NCI-H2029 treated with DMSO at 0.1 percent for 48 hours (cell line): ENCODE data around the gene SNX24.

Experiments
- DNase-seq: peaks from one replicate; lab custom pipeline; 2025; lab: John Stamatoyannopoulos, UW

SNX24 gene

DNA sequence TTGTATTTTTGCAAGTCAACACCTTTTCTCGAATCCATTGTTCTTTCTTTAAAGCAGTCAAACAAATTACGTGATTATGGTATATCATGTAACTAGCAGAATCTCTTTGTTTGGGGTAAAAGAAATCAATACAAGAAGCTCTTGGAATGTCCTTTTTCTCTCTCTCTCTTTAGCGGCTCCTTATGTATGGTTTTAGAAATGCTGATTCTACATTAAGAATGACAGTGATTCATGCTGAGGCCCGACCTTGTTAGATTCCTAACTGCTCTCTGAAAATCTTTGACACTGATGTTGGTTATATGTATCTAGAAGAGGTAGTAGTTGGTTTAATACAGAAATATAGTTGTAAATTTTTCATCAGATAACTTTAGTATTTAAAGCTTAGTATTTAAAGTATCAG, 76.4 kb downstream of the SNX24 start:
- DNase-seq: no peak

DNA sequence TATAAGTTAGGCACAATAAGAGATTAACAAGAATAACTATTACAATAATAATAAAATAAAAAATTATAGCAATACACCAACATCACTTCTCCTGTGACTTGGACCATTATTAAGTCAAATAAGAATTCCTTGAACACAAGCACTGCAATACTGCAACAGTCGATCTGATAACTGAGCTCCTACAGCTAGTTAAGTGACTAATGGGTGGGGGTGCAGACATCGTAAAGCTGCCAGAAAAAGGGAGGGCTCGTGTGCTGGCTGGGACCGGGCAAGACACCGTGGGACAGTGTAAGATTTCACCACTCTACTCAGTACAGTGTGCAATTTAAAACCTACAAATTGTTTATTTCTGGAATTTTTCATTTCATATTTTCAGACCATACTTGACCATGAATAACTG, 78.8 kb downstream of the SNX24 start:
- no peak for DNase-seq

DNA sequence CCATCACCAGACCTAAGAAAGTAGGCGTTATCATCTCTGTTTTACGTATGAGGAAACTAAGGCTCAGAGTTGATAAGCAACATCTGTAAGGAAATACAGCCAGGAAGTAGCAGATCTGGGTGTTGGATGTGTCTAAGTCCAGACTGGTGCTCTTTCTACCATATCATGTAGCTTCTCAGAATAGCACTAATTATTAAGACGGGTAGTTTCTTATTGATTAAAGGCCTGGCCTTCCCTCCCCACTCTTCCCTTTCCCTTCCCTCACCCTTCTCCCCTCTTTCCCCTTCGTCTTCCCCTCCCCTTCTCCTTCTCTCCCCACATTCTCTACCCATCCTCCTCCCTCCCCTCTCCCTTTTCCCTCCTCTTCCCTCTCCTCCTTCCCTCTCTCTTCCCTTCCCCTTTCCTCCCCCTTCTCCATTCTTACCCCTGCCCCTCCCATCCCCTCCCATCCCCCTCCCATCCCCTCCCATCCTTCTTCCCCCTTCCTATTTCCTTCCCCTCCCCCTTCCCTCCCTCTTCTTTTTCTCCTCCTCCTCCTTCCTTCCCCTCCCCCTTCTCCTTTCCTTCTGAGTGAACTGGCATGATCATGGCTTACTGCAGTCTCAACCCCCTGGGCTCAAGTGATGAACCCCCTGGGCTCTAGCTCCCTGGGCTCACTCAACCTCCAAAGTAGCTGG, 79.4 kb downstream of the SNX24 start:
- DNase-seq: no peak

DNA sequence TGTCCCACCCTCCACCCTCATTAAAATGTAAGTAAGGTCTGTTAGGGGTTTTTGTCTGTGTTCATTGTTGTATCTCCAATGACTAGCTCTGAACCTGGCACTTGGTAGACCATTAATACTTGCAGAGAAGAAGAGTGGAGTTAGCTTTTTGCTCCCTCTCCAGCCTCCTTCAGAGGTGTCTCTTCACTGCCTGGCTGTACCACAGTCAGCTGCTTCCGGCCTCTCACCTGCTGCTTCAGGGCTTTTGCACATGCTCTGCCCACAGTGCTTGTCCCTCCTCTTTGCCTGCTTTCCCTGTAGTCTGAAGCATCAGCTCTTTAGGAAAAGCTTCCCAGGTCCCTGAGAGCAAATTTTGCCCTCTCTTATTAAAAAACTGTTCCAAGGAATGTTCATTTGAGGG, 83.6 kb downstream of the SNX24 start:
- DNase-seq: no peak

DNA sequence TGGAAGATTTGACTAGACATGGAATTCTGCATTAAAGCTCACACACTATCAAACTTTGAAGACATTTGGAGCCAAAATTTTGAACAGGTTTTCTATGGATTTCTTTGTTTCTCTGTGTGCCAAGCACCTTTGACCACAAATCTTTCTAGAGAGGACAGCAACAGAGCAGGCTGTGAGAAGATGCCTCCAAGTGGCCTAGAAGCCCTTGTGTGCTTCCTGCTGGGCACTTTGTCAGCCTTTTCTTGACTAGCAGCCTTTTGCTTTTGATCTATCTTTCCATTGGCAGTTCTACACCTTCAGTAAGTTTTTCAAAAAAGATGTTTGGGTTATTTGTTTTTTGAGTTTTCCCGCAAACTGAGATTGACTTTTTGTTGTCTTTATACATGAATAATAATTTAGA, 84.6 kb downstream of the SNX24 start:
- DNase-seq: no peak

DNA sequence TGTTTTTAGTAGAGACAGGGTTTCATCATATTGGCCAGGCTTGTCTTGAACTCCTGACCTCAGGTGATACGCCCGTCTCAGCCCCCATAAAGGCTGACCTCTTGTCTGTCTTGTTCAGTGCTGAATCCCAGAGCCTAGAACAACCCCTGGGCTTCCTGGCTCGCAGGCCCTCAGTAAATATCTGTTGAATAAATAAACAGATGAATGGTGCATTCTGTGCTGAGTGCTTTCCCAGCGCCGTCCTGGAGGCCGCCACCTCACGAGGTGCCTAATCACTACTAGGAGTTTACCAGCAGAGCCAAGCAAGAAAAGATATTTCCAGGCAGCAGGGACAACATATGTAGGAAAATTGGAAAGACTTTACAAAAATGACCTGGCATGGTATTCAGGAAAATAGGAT, 88.5 kb downstream of the SNX24 start:
- DNase-seq: peak; percentile 18

DNA sequence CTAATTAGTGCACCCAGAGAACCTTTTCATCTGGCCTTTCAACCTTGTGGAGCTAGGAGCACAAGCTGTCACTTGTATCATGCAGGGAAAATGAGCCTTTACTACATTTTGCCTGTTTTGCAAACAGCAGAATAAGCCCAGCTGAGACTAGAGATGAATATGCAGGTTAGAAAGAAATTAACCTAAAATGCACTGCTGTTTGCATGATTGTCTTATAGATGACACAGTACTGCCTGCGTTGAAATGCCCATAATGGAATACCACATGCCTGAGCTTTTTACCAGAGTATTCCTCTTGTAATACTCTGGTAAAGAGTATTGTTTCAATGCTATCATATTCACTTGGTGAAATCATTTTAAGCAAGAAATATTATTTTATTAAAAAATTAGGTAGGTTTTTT, 90.7 kb downstream of the SNX24 start:
- DNase-seq: no peak

DNA sequence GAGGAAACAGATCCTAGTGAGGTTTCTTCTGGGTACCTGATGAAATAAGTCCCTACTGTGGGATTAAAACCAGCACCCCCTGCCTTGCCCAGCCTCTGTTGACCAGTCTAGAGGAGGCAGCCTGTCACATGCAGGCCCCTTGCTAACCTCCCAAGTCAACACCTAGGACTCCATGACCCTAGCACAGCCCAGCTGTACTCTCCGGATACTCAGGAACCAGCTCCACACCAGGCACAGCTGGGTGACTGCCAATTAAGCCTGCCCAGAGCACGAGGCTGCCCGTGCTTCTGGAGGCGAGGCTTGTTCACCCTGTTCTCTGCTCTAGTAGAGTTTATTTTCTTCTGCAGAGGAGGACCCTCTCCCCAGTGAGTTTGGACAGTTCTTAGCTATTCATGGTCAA, 92.5 kb downstream of the SNX24 start:
- peak; percentile 25 for DNase-seq

DNA sequence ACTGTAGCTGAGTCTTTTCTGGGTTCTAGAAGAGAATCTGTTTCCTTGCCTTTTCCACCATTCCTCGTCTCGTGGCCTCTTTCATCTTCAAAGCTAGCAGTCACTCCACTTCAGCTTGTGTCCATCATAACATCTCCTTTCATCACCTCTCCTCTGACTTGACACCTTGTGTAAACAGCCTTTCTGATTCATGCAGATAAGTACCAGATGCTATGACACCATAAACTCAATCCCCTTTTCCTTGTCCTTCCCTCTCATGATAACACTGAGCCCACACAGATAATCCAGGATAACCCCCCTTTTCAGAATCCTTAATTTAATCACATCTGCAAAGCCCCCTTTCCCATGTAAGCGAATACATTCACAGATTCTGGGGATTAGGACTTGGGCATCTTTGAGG, 95.5 kb downstream of the SNX24 start:
- DNase-seq: peak; percentile 78

DNA sequence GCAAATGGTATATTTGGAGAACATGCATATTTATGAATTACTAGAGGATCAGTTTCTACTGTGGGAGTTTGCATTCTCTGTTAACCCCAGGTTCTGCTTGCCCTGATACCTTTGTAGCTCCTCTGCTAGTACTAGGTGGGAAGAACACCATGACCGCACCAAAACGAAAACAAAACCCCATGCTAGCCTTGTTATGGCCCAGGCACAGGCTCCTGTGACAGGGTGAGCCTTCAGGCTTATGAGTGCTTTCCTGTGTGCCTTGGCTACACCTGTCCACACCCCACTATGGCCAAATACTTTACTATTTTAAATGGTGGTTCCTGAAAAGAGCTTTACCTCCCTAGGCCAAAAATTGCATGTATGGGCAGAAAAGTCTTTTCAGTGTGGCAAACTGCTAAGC, 96.3 kb downstream of the SNX24 start:
- peak; percentile 24 for DNase-seq

DNA sequence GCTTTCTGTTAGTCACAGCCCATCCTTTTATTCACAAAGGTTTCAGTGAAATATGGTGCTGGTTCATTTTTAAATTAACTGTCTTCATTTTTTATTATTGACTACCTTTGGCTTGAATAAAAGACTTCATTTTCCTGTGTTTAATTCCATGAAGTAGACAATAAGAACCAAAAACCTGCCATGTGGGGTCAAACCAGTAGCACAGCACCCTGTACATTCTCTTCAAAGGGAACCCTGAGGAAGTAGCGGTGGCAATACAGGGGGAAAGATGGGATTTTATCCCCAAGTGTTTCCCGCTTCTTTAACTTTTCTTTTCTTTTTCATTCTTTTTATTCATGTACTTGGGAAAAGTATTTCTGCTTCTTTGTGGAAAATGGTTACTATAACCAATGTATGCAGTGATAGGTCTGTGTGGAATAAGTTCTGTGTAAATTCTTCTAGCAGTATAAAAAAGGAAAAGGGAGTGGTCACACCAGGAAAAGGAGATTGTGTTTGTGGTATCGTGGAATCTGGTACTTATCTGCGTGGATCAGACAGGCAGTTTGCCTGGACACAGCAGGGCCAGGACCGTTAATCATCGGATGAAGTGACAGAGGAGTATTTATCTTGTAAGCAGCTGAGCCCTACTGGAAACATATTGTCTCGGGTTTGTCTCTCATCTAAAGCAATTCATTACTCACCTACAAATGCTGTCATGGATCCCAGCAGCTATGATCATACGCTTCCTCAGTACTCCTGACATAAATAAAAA, 96.9 kb downstream of the SNX24 start:
- DNase-seq: peak; percentile 74

DNA sequence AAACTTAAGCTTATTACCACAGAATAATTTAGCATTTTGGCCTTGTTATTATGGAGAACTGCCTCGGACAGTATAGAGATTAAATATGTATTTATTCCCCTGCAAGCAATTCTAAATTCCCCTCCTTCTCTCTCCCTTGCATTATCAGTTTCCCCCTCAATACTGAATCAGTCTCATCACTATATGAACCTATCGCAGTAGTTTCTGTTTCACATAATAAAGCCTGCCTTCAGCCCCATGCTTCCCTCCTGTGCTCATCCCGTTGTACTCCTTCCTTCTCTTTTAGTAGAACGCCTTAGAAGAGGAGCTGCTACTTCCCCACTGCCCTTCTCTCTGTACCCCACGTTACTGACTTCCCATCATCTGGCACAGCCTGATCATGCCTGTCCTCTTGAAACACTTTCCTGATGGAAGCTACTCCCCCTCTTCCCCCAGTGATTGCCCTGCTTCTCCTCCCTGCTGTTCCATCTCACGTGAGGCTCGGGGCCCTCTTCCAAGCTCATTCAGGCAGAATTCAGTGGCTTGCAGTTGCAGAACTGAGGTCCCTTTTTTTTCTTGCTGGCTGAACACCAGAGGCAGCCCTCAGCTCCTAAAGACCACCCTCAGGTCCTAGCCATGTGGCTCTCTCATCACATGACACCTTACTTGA, 97.8 kb downstream of the SNX24 start:
- no peak for DNase-seq

DNA sequence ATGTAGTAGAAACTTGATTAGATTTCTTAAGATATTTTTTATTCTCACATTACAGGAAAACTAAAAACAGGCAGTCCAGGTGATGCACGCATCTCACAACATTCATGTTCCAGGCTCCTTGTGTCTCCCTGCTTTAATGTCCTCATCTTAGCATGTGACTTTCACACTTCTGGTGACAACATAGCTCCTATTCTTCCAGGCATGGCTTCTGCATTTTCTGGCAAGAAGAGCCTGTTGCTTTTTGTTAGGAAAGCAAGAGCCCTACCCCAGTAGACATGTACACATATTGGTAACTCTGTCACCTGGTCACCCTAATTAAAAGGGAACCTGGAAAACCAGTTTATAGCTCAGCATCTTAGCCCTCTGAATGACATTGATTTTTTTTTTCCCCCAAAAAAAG, 98.6 kb downstream of the SNX24 start:
- DNase-seq: no peak

DNA sequence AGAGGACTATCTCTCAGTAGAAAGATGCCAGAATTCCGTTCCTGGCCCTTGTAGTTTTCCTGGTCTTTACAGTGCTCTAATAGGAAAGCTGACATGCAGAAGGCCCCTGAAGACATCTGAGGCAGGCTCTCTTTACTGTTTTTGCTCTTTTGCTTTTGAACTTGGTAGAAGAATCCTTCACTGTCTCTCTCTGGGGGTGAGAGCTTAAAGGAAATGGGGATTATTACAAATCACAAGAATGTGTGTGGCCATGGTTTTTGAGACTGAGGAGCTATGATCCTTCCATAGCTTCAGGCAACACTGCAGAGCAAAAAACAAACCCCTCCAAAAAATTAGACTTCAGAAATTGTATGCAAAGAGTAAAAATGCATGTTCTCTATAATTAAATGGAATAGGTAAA, 102.0 kb downstream of the SNX24 start:
- no peak for DNase-seq

DNA sequence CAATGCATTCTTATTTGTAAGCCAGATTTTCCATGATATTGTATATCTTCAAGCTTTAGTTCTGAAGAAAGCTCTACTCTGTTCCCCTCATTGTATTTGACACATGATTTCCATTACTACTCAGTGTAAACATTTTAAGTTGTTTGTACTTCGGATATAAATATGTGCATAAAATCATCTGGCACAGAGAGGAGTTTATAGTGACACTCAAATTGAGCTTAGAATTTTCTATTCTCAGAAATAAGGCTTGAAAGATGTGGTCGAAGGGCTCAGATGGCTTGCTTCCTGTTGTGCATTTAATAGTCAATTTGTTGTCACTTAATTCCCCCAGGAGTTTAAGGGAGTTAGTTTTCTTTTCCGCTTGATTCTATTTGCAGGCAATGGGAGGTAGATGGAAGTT, 102.4 kb downstream of the SNX24 start:
- no peak for DNase-seq

DNA sequence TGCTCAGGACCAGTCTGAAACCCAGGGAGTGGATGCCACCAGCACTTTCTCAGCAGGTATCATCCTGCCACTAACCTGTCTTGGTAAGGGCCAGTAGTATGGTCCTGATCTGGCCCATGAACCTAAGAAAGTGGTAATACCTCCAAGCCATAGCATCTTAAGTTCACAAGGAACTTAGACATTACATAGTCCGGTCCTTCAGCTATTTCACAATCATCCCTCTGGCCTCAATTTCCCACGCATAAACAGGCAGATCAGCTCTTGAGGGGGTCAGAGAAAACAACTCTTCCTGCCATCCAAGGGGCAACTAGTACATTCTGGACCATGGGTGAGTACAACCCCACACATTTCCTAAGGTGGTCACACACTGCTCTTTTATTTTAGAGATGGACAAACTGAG, 102.9 kb downstream of the SNX24 start:
- DNase-seq: no peak

DNA sequence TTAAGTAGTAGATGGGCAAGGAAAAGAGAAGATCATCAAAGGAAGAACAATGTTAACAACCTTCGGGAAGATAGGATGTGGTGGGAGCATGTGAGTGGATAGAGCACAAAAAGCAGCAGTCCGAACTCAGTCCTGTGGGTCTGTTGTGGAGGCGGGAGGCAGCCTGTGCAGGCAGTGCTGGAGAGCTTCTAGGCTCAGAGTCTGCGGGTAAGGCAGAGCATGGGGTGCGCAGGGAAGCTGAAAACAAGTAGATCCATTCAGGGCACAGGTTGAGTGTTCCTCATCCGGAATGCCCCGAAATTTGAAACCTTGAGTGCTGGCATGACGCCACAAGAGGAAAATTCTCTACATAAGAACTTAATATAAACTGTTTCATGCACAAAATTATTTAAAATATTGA, 106.2 kb downstream of the SNX24 start:
- DNase-seq: no peak

DNA sequence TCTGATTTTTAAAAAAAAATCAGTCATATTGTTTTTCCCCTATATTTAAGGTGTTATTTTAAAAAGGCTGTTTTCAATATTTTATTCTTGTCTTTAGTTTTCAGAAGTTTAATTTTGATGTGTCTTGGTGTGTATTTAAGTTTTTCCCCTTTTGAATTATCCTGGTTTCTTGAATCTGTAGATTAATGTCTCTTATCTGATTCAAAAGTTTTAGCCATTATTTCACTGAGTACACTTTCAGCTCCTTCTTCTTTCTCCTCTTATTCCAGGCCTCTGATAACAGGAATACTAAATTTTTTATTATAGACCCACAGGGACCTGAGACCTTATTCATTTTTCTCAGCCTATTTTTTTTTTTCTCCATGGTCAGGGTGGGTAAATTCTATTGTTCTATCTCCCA, 109.3 kb downstream of the SNX24 start:
- no peak for DNase-seq

DNA sequence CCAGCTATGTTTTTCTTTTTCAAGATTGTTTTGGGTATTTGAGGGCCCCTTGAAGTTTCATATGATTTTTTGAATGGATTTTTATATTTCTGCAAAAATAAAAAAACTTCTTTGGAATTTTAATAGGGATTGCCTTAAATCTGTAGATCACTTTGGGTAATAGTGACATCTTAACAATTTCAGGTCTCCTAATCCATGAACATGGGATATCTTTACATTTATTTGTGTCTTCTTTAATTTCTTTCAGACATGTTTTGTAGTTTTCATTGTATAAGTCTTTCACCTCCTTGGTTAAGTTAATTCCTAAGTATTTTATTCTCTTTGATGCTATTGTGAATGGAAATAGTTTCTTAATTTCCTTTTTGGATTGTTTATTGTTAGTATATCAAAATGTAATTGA, 112.0 kb downstream of the SNX24 start:
- no peak for DNase-seq

DNA sequence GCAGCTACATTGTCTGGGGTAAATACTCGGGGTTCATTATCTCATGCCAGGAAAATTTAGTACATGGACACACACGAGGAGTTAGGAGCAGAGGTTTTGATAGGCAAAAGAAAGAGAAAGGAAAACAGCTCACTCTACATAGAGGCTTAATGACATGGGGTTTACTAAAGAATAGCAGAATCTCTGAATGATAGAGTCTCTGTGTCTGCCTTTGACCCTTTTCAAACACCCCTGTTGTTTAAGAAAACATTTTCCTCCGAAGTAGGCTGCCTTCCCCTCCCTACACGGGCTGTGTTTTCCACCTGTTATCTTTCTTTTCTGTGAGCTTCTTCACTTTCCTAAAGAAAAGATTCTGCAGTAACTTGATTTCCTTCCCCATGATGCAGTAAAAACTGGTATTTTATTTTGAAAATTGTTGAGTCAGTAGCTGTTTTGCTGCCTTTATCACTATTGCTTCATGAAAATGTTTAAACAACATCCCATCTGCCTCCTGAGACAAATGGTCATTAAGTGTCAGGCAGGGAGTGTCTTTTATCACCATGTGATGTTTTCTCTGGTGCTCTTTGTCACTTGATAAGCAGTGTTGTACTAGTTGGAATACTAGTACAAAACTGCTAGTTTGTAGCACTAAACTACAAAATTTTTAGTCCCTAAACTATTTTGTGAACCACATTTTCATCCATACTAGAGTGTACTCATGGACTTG, 114.5 kb downstream of the SNX24 start:
- no peak for DNase-seq

DNA sequence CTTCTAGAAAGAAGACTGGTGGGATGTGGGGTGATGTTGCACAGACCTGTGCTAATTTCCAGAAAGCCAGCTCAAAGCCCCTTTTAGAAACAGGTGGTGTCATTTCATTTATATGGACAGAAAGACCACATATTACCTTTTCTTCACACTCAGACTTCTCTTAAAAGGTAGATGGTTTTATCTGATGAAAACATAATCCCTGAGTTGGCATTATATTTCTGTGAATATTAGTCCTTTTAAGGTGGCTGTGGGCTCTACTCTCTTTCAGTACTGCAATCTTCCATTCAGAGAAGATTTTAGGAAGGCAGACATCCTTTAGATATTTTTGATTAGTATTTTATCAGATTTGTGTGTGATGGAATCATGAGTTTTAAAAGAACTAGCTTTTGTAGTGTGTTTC, 117.9 kb downstream of the SNX24 start:
- no peak for DNase-seq

DNA sequence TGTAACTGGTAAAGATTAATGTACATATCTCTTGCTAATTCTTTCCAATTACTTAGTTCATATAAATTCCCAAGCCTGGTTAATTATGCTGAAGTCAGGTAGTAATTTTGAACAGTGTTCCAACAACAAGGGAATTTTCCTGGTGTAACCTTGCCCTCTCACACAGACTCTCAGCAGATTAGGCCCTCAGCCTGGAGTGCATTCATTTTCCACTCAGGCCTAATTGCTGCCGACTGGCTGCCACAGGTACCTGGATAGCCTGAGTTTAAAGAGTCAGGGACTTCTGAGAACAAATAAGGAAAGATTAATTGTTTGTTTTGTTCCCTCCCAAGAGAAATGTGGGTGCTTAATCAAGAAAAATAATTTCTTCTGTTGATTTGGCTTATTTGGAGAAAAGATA, 119.7 kb downstream of the SNX24 start:
- peak; percentile 13 for DNase-seq

DNA sequence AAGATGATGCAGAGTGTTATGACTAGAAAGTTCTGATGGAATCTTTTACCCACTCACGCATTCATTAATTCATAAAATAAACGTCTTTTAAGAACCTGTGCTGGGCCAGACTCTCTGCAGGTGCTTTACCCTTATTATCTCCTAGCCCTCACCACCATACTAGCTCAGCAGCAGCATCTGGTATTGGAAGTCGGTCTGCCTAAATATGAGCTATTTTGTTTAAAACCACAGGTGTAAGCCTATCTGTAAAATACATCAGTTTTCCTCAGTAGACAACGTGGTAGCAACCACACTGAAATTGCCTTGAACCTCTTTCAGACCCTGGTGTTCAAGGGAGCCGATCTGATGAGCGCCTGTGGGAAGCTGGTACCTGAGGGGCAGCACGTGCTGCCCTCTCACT, 121.7 kb downstream of the SNX24 start:
- no peak for DNase-seq
